Body of pancreas (tissue), 4 donors: ENCODE results near the gene S100A9.

Source experiments
- POLR2A ChIP-seq, 3 donors: fragments of 450-650 bp; IDR thresholded peaks; one replicate each; pipeline ENCODE4 v1.6.1; 2016; ENCODE audit warnings: antibody characterized with exemption in 3 of 3, mild to moderate bottlenecking in 2 of 3
- TF ChIP-seq, protein P1 (sequence below), 7 experiments: fragments of 450-650 bp in 4 of 7; fragments of 200-600 bp in 3 of 7; sonication (generic) in 3 of 7; IDR thresholded peaks; one replicate each; pipeline ENCODE4 v1.5.1; 2016 to 2019; ENCODE audit warnings: antibody characterized with exemption in 7 of 7

DNA sequence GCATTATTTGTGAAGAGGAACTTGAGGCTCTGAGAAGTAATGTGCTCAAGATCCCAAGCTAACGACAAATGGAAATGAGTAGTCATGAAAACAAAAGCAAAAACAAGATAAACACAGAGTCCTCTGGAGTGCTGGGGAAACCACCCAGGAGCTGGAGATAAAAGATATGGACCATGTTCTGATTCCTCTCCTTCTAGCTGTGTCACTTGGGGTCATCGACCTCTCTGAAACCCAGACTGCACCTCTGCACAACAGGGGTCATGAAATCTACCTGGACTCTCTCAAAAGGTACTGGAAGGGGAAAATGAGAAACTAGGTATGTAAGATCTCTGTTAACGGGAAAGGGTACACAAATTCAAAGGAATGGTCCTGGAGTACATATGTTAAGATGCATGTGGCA, 15.5 kb upstream of the S100A9 start:
- TF ChIP-seq, protein P1, sequence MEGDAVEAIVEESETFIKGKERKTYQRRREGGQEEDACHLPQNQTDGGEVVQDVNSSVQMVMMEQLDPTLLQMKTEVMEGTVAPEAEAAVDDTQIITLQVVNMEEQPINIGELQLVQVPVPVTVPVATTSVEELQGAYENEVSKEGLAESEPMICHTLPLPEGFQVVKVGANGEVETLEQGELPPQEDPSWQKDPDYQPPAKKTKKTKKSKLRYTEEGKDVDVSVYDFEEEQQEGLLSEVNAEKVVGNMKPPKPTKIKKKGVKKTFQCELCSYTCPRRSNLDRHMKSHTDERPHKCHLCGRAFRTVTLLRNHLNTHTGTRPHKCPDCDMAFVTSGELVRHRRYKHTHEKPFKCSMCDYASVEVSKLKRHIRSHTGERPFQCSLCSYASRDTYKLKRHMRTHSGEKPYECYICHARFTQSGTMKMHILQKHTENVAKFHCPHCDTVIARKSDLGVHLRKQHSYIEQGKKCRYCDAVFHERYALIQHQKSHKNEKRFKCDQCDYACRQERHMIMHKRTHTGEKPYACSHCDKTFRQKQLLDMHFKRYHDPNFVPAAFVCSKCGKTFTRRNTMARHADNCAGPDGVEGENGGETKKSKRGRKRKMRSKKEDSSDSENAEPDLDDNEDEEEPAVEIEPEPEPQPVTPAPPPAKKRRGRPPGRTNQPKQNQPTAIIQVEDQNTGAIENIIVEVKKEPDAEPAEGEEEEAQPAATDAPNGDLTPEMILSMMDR (IDR thresholded peaks at IDR 0.05), result no peak
- no peak for TF ChIP-seq POLR2A (IDR thresholded peaks at IDR 0.05)
